ENCODE data around the gene PEF1. TPM values are rescaled to one million over a fixed set of nuclear protein-coding genes. Genes with fewer than 3 reads are reported as not detected.

PEF1 gene
- total RNA-seq, 1 experiment from 2014 or later = 40.3 TPM

DNA sequence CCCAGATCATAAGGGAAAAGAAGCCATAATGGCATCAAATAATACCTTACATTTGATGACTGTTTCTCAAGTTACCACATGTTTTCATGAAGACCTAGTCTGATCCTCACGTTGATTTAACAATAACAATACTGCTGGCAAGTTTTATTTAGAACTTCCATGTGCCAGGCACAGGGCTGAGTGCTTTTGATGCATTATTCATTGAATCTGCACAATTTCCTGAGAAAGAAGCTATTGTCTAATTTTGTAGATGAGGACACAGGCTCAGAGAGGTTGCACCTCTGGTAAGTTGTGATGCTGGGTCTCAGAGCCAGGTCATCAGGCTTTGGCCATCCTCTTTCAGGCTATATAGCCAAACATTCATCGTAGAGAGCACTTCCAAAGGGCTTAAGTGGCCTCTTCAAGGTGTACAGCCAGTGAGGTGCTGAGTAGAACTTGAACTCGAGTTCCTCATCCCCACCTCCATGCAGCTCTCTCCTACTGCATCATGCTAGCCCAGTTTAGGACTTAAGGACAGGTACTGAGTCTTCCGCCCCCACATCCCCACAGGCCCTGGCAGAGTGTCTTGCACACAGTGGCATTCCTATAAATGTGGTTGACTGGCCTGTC is 8.3 kb upstream of the PEF1 start:
- no peak overlapping the region for H3K4me3 Mint-ChIP-seq
- Histone ChIP-seq H3K79me2 (ENCODE audit: insufficient read depth, low read length) (no peaks in the 10 kb centered on the region), H3K4ac (ENCODE audit: low read depth, low read length) (no peak overlapping the region), H2BK12ac (ENCODE audit: insufficient read length, low read depth, low read length) (no peak overlapping the region), H2AFZ (ENCODE audit: low read length) (no peak overlapping the region), H3K9me3 (ENCODE audit: control insufficient read depth, low read depth, low read length) (no peaks in the 10 kb centered on the region), H3K18ac (ENCODE audit: insufficient read length, low read depth, low read length) (no peak overlapping the region), H4K8ac (replicated peaks; ENCODE audit: insufficient read length, low read depth, low read length) (no peak overlapping the region), H3K27ac (ENCODE audit: insufficient read length, low read depth, low read length) (no peak overlapping the region), H3T11ph (ENCODE audit: low read length) (no peak overlapping the region), H4K20me1 (ENCODE audit: control insufficient read depth, insufficient read depth, insufficient read length) (no peaks in the 10 kb centered on the region), H2AK5ac (ENCODE audit: insufficient read length, low read length) (no peak overlapping the region), H3K79me1 (ENCODE audit: insufficient read depth, low read depth, low read length, poor library complexity, severe bottlenecking) (no peaks in the 10 kb centered on the region), H3K23me2 (ENCODE audit: insufficient read length, low read depth, low read length, poor library complexity, severe bottlenecking) (no peaks in the 10 kb centered on the region), H4K5ac (ENCODE audit: insufficient read length, low read depth, low read length) (no peak overlapping the region), H3K14ac (ENCODE audit: insufficient read depth, low read length) (no peak overlapping the region), H3K27me3 (ENCODE audit: insufficient read depth, low read length) (no peaks in the 10 kb centered on the region), H2BK20ac (ENCODE audit: low read depth, low read length, poor library complexity, severe bottlenecking) (no peak overlapping the region), H3K4me2 (ENCODE audit: insufficient read depth, insufficient read length, low read length) (no peak overlapping the region), H4K91ac (ENCODE audit: insufficient read length, low read depth, low read length) (no peak overlapping the region), H3K9ac (ENCODE audit: extremely low read depth, insufficient read length, low read length) (no peak overlapping the region), H2BK15ac (ENCODE audit: low read depth, low read length) (no peak overlapping the region), H2BK5ac (ENCODE audit: insufficient read length, low read length) (no peak overlapping the region), H2BK120ac (ENCODE audit: low read depth, low read length, poor library complexity, severe bottlenecking) (no peak overlapping the region), H3K56ac (ENCODE audit: insufficient read length, low read depth, low read length) (no peak overlapping the region), H3K4me1 (ENCODE audit: insufficient read depth, low read length) (no peaks in the 10 kb centered on the region; the same call in 1 of the 2 replicates), H3K23ac (ENCODE audit: insufficient read length, low read depth, low read length) (no peak overlapping the region)
- H3K9me3 Mint-ChIP-seq = no peaks in the 10 kb centered on the region
- H3K4me1 Mint-ChIP-seq = no peaks in the 10 kb centered on the region
- no peak overlapping the region for H3K27ac Mint-ChIP-seq
- peaks cover 5% of the 10 kb centered on the region for H3K27me3 Mint-ChIP-seq (ENCODE audit: low read depth)
- no peaks in the 10 kb centered on the region; a peak in 1 of 7 replicates for H3K36me3 Mint-ChIP-seq (ENCODE audit: insufficient read depth in 1 of 3, low read depth in 3 of 3)
- no peak for DNase-seq
- TF ChIP-seq, protein P1, sequence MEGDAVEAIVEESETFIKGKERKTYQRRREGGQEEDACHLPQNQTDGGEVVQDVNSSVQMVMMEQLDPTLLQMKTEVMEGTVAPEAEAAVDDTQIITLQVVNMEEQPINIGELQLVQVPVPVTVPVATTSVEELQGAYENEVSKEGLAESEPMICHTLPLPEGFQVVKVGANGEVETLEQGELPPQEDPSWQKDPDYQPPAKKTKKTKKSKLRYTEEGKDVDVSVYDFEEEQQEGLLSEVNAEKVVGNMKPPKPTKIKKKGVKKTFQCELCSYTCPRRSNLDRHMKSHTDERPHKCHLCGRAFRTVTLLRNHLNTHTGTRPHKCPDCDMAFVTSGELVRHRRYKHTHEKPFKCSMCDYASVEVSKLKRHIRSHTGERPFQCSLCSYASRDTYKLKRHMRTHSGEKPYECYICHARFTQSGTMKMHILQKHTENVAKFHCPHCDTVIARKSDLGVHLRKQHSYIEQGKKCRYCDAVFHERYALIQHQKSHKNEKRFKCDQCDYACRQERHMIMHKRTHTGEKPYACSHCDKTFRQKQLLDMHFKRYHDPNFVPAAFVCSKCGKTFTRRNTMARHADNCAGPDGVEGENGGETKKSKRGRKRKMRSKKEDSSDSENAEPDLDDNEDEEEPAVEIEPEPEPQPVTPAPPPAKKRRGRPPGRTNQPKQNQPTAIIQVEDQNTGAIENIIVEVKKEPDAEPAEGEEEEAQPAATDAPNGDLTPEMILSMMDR (conservative IDR thresholded peaks at IDR 0.05) = no peak
- WGBS (ENCODE audit: extremely low coverage, insufficient read length, low lambda C conversion rate) = no CpG with 5 or more reads among the region's 4 CpGs
